A549 (cell line): ENCODE measurements around the gene CHIT1.

Experiments used
- CEBPB ChIP-seq, 2 experiments: fragments of >200 bp in 1 of 2; sonication (Bioruptor Twin) in 1 of 2; formaldehyde crosslinking in 1 of 2; IDR thresholded peaks; 2 replicates each; pipeline ENCODE4 v1.6.1; 2012 to 2016
- CHD2 ChIP-seq: fragments of 150-350 bp; IDR thresholded peaks from 2 replicates; pipeline ENCODE4 v1.6.1; 2014; ENCODE audit warnings: low read length; ENCODE audit not compliant: partially characterized antibody
- HOXA7 ChIP-seq: fragments of 250-450 bp; sonication (Bioruptor Pico); IDR thresholded peaks from 2 replicates; pipeline ENCODE4 v1.5.0; 2020; ENCODE audit warnings: mild to moderate bottlenecking, moderate library complexity
- HOXB13 ChIP-seq: fragments of 250-450 bp; sonication (Bioruptor Pico); IDR thresholded peaks from 2 replicates; pipeline ENCODE4 v1.5.0; 2020; ENCODE audit warnings: low read depth, mild to moderate bottlenecking, moderate library complexity
- MYC ChIP-seq: IDR thresholded peaks from 2 replicates; pipeline ENCODE4 v1.6.1; 2012; ENCODE audit warnings: mild to moderate bottlenecking, inconsistent platforms, low read length, improper control_type of control experiment, borderline replicate concordance
- POLR2A ChIP-seq: IDR thresholded peaks from 2 replicates; pipeline ENCODE4 v1.6.1; 2012; ENCODE audit warnings: mild to moderate bottlenecking, low read length
- RCOR1 ChIP-seq: fragments of 150-350 bp; IDR thresholded peaks from 2 replicates; pipeline ENCODE4 v1.6.1; 2014; ENCODE audit warnings: antibody characterized with exemption, low read length, low read depth
- TF ChIP-seq, protein P1 (sequence below): fragments of >200 bp; sonication (Bioruptor Twin); formaldehyde crosslinking; IDR thresholded peaks from 3 replicates; pipeline ENCODE4 v1.5.1; 2016

DNA sequence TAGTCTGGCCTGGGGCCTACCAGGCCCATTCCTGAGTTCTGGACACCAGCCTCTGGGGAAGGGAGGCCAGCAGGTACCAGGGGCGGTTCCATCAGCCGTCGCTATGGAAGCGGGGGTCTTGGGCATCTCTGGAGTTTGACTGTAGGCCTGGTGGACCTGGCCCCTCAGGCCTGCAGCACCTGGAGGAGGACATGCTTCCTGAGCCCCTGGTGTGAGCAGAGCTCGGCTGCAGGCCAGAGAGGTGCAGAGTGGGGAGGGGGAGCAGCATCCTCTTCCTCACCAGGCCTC, 61.6 kb downstream of the CHIT1 start:
- TF ChIP-seq POLR2A (no peak), CEBPB (IDR thresholded peaks at IDR 0.05) (no peak), MYC (no peak), RCOR1 (no peak), HOXA7 (no peak), CHD2 (no peak), HOXB13 (CRISPR knock-in tag) (no peak)
- TF ChIP-seq, protein P1, sequence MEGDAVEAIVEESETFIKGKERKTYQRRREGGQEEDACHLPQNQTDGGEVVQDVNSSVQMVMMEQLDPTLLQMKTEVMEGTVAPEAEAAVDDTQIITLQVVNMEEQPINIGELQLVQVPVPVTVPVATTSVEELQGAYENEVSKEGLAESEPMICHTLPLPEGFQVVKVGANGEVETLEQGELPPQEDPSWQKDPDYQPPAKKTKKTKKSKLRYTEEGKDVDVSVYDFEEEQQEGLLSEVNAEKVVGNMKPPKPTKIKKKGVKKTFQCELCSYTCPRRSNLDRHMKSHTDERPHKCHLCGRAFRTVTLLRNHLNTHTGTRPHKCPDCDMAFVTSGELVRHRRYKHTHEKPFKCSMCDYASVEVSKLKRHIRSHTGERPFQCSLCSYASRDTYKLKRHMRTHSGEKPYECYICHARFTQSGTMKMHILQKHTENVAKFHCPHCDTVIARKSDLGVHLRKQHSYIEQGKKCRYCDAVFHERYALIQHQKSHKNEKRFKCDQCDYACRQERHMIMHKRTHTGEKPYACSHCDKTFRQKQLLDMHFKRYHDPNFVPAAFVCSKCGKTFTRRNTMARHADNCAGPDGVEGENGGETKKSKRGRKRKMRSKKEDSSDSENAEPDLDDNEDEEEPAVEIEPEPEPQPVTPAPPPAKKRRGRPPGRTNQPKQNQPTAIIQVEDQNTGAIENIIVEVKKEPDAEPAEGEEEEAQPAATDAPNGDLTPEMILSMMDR: no peak
